Stimulated activated CD4-positive, alpha-beta T cell treated with anti-CD3 and anti-CD28 coated beads, Interleukin-2, amount 100 ng/mL, for 48 hours (primary cell): Measurements from ENCODE around the gene MOB3C.
A peak's percentile ranks its signal among the peaks of the same experiment; 100 is the strongest.

Experiments
- DNase-seq, 2 donors: peaks; one replicate each; pipeline ENCODE4 v3.0.0-alpha.2; 2020

Gene MOB3C

DNA sequence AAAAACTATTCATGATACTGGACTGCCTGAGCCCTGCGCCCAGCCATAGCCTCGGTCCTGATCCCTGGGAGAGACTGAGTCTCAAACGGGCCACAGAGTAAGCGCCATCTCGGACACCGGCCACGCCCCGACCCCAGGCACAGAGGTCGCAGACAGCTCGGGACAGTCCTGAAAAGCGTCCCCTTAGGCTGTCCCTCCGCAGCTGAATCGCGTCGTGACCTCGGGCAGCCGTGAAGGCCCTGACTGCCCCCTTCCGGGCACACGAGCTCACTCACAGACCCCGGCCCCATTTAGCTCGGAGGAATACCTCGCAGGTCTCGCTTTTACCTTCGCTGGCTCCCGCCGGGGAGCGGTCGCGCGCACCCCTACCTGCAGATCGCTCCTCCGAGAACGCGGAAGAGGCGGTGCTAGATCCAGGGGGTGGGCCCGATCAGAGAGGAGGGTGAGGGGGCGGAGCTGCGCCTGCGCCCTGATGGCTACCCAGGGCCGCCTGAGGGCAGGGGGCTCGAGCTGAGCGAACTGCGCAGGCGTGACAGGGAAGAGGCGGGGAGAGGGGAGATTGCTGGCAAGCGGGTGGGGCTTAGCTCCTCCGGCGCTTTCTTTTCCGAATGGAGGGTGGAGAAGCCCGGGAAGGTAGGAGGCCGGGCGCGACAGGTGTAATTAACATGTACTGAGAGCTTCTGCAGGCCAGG lies 12.6 kb downstream of the MOB3C start, which contains the start of gene MKNK1:
Gene MKNK1 (minus strand): TSS at position 411 of the 692 bp plus-strand sequence. CDS start 20,941 bp downstream, outside the sequence.
- DNase-seq = peak; percentile 95 to 97

DNA sequence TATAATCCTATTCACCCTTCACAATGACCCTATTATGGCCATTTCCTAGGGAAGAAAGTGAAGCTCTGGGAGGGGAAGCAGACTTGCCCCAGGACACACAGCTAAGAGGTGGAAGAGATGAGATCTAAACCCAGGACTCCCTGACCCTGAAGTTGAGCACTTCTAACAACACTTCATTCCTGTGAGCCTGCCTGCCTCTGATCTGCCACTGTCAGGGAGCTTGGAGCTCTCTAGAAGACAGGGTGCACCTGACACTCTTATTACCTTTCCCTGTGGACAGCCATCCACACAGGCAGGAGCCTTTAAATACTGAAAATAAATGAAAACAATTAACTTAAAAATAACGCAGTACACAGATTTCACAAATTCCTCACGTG lies 13.1 kb downstream of the MOB3C start:
- no peak for DNase-seq

DNA sequence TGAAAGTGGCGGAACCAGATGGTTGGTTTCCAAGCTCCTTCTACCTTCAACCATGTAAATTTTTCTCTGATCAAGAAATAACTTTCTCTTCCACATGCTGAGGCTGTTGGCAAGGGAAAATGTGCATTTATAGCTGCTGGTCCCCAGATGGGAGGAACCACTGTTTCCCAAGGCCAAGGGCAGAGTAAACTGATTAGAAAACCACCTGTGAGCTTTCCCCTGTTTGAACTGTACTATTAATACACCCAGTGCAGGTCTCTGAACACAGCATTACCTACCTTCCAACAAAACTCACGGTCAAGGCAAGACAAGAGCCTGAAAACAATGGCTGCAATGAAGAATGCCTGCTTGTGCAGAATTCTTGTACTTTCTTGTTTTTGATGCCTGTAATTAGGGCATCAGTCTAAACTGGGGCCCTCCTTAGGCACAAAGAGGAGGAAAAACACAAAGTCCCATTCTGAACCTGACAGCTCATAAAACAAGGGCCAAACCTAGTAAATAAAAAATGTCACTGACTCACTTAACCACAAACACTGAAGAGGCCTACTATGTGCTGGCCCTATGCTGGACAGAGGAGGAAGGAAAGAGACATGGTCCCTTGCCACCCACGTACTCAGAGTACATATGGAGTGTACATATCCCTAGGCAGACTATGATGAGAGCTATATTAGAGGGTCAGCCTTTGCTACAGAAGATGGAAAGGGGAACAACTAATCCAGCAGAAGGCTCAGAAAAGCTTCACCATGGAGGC lies 15.2 kb downstream of the MOB3C start:
- no peak for DNase-seq

DNA sequence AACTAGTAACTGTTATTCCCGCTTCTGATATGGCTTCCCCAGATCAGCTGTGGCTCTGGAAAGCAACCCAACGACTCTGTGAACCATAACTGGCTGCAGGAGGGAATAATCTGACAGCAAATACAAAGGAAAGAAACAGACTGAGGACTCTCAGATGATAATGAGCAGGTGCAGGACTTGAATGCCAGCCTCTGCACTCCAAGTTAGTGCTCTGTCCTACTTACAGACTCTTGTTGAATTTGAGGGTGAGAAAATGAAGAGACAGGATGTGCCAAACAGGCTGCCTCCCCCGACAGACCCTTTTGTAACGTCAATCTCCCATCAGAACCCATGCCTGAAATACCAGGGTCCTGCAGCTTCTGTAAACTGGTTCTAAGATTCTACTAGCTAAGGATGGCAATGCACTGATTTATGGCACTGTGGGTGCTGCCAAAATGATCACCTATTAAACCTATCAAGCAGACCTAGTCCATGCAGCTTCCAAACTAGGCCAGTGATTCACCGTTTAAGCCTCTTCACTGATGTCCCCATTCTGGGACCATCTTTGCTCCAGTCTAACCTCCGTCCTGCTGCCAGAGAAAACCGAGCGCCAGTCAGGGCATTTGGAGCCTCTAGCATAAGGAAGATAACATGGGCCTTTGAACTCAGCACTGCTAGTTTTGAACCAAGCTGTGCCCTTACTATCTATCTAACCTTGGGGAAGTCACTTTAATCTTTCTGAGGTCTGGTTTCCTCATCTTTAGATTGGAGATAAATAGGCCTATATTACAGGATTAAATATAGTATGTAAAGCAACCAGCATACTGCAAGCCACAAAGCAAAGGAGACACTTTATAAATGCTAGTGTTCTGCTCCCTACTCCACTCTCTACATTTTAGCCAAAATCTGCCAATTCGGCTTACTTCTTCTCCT lies 17.3 kb downstream of the MOB3C start:
- no peak for DNase-seq

DNA sequence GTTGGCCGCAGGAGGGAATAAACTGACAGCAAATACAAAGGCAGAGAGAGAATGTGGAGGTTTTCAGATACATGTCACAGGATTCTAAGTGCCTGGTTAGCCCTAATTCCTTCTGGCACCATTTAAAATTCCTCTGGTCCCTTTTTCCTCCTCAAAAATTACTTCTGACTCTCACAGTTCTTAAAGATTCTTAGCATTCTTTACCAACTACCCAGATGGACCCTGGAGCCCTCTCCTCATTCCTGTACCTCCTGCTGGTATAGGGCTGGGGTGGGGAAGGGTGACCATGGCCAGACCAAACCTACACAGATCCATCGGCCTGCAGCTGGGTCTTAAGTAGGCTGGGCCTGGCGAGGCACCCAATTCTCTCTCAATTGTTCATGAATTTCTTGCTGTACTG lies 19.8 kb downstream of the MOB3C start:
- DNase-seq = no peak

DNA sequence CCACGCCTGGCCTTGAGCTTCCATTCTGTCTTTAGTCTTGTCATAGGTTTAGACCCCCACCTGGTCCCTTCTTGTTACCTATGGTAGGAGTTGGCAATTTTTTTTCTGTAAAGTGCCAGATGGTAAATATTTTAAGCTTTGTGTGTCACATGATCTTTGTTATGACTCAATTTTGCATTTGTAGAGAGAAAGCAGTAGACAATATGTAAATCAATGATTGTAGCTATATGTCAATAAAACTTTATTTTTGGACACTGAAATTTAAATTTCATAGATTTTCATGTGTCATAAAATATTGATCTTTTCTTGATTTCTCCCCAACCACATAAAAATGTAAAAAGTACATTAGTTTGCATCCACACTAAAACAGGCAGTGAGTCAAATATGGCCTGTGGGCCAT lies 20.6 kb downstream of the MOB3C start:
- no peak for DNase-seq

DNA sequence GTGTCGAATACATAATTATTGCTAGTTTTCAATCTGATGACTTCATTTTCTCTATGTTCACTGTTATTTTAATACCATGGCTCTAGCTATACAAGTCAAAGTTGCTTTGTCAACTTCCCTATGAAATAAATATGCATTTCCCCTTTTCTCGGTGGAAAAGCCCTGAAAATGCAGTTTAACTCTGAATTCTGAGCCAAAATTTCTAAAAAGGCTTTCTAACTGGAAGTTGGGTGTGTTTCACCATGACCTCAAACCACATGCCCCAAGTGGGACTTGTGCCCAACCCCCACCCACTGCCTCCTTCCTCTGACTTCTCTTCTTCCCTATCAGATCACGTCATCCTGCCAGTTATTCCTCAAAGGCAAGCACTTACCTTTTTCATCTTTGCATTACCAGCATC lies 21.5 kb downstream of the MOB3C start:
- no peak for DNase-seq

DNA sequence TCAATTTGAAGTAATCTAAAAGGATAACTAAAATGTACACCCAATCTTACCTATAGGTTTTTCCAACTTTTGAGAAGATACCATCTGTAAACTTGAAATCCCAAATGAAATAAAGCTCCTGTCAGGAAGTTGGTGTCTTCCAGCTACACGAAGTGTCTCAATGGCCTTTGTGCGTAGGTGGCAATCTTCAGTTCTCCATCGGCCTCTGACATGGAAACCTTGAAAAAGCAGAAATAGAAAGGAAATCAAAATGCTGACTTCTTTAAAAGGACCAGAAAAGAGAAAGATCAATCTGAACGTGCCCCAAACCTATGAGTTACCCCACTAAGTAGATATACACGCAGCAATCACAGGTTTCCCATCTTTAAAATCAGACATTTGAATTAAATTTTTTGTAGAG lies 22.5 kb downstream of the MOB3C start:
- no peak for DNase-seq

DNA sequence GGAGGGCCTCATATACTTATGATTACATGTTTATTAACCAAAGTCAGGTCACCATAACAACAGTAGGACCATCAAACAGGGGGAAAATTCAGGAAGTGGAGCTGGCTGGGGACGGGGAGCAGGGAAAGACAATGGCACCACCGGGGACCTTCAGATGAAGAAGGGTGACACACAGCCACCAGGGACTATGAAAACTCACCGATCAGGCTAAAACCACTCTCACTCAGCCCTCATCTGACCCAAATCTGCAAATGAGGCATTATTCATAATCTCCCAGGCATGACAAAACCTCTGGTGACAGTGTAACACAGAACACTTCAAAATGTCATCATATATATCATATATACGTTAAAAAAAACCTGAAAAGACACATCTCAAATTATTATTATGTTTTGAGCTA lies 23.8 kb downstream of the MOB3C start:
- no peak for DNase-seq

DNA sequence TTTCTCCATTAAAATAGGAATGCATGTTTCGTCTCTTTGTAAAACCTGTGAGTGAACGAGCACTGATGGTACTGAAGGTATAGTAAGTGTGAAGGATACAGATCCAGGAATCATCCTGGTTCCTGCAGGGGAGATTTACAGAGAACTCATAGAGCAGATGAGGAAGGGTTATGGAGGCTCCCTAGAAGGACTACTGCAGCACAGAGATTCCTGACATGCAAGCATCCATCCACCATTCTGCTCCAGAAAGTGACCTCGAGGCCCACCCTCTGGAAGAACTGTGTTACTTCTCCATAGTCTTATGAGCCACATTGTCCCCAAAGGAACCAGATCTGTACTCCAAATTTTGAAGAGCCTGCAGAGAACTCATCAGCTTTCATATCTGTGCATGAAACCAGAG lies 27.1 kb downstream of the MOB3C start:
- no peak for DNase-seq

DNA sequence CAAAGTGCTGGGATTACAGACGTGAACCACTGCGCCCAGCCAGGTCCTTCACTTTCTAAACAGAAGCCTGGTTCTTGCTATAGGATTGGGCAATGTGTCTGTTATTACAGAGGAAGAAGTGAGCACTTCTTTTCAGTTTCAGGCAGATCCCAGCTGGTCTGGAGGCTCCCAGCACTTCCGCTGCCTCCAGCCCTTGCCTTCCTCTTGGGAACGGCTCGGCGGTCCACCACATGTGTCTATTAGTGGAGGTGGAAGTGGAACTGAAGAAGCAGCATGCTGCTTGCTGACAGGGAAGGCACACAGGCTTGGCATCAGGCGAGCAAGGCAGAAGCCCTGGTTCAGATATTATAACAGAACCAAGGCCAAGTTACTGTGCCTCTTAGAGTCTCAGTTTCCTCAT lies 29.5 kb downstream of the MOB3C start:
- no peak for DNase-seq

DNA sequence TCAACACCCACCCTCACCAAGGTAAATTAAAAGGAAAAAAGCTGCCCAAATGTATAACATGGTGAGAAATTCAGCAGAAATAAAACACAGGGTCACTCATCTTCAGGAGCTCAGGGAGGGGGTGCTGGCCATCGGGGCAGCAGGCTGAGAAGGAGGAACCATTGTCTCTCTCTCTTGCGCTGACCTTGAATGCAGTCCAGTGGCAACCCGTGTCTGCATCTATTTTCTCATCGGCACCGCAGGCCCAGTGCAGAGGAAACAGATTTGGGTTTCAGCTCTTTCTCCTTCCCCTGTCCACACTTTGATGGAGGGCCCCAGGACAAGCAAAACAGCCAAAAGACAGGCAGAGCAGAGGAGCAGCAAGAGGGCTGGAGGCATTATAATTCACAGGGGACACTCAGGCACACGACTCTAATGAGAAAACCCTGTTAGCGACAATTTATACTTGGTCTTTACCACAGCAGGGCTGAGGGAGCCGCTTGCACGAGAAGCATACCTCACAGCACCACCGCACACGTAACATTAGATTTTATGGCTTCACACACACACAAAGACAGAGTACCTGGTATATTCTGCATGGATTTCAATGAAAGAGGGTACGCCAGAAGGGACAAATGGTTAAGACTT lies 31.2 kb downstream of the MOB3C start:
- no peak for DNase-seq

DNA sequence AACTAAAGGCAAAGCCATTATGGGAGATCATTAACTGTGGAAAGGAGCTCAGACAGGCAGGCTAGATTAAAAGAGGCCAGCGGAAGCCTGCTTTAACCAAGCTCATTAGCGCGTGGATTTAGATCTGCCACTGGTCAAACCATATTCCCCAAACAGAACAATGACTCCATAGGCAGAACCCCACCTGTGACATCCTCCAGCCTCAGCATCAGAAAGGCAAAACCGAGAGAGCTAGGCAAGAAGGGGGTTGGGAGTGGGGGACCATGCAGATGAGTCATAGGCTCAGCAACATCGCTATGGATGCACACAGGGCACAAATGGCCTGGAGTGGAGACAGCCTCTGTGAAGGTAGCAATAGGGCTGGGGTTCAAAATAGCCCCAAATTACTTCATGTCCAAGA lies 33.1 kb downstream of the MOB3C start:
- no peak for DNase-seq

DNA sequence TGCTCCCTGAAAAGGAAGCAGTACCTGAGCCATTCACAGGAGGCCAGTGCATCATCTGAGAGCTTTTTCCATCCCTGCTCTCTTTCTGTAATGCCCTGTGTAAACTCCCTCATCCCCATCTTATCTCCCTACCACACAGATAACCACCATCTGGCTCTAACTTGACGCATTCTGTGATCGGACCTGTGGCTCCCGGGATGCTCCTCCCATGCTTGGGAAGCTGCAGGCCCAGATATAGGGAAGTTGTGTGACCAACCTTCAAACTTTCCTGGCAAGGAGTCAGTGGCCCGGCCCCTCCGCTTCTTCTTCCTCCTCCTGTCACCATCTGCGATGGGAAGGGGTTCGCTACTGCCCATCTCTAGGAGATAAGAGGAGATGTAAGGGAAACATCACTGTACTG lies 33.6 kb downstream of the MOB3C start:
- DNase-seq = no peak

DNA sequence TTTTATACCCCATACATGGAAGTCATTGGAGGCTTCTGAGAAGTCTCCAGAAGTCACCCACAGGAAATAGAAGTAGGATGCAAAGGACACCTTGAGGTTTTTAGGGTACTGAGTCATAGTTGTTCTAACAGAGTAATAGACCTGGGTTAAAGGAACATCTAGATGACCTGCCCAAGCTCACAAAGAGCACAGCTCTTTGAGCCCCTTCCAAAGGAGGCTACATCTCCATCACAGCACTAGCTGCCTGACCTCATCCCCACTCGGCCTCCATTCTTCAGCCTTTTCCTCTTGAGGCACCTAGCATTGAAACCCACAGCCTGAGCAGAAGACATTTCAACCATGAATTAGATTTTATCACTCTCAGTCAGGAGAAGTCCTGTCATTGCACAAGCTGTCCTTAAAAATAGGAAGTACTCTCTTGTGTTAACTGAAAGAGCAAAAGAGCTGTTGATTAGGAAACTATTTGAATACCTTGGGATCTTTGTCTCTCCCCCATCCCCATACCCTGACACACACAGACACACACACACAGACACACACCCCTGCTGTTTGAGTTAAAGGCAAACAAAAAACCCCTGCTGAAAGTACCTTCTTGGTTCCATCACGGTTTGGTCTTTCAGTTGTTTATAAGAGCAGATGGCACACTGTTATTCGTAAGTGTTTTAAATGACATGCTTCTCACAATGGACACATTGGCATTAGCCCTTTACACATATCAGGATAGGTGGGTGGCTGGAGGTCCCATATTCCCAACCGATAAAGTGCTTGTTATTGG lies 34.7 kb downstream of the MOB3C start:
- DNase-seq = peak in 1 of 2 donors; percentile 2

DNA sequence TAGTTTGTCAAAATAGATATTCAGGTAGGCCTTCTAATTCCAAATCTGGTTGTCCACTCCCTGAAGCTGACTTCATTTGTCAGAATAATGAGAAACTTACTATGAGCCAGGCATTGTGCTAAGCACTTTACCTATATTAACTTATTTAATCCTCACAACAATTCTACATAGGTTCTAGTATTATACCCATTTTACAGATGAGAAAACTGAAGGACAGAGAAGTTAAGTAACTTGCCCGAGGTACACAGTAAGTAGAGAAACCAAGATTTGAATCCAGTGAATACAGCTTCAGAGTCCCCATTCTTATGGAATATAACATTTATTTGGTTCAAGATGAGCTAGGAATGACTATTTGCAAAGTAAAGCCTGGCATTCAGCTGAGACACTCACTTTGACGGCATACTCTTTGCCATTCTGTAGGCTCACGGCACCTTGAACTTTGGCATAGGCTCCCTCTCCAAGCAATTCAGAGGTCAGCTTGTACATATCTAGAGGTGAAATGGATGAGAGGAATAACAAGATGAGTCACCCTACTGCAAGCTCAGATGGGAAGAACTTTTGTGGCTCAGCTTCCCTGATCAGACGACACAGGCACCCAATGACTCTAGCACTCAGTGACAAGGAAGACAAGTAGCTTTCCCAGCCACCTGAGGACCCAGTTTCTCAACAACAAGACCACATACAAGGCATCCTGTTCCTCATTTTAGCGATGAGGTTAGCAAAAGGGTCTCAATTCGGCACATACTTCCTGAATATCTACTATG lies 36.3 kb downstream of the MOB3C start:
- no peak for DNase-seq

DNA sequence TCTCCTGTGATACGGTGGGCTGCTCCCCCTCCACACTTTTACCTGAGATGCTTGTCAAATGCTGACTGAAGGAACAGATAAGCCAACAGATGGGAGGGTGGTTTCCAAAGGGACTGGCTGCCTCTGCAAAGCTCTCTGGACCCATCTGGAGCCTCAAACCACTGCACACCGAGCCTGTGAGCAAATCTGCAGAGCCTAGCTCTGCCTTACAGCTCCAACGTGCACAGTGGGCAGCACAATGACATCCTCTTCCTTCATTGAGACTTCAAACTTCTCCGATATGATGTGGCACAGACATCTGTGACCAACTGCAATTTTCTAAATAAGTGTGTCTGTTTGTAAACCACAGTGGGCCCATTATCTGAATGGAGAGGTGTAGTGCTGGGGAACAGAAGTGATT lies 38.9 kb downstream of the MOB3C start:
- DNase-seq = no peak

DNA sequence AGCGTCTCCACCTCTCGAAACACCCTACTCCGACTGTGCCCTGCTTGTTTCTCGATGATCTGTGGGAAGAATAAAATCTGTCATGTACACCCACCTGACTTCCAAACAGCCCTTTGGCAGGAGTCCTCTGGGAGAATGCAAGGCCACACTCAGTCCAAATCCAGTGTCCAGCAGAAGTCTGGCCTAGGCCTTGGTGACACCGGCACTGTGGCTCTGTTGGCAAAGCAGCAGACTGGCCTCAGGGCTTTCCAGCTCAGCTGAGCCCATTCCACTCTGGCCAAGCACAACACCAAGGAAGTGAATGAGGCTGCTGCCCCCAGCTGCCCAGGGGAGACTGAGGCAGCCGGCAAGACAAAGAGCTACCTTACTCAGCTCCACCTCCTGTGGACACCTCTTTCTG lies 40.0 kb downstream of the MOB3C start:
- no peak for DNase-seq

DNA sequence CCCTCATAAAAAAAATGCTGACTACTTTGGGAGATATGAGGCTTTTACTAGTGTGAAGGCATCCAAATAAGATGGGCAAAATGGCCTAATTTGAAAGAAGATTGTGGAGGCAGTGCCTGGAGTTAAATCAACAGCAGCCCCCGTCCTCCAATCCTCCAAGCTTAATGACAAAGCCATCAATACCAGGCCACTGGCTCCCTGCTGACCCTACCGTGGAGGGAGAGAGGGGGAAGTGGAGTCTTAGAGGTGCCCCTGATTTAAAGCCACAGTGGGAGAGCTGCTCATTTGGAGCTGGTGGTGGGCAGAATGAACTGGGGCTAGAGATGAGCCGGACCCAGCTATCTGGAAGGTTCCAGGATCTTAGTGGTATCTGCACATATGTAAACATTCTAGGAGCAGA lies 40.8 kb downstream of the MOB3C start:
- DNase-seq = no peak

DNA sequence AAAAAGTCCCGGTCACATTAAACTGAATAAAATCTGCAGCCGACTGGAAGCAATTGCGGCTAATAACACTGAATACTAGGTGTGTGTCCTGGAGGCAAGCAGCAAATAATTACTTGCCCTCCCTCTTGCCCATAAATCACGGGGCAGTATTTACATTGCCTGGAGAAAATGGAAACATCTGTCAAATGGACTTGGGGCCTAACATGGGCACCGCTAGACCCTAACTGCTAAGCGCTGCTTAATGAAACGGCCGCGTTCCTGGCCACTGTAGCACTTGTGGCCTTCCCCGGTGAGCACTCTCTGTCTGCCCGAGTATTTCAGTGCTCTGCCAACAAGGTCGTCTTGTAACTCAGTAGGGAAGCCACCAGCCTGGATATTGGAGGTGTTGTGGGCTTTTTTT lies 41.3 kb downstream of the MOB3C start:
- no peak for DNase-seq

DNA sequence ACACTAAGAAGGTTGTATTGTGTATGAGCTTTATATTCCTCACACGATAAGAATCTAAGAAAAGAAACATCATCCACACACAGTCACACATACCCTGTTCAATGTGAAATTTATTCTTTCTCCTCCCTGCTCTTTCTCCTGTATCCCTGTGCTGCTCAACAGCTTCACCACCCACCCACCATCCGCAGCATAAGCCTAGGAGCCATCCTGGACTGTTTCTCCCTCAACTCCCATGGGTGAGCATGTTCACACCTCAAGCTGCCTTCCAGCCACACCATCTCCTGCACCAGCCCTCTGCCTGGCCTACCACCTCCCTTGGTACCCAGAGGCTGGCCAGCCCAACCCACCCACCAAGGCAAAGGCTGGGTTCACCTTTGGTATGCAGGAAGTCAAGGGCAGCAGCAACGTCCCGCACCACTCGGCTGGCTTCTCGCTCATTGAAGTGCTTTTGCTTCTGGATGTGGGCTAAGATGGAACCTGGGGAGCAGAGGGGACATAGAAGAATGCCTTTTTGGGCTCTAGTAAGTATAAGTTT lies 44.9 kb downstream of the MOB3C start:
- DNase-seq = no peak
